Activated CD4-positive, CD25-positive, alpha-beta regulatory T cell treated with anti-CD3 and anti-CD28 coated beads, Interleukin-2, amount 50 U/mL, for 16 hours (primary cell): ENCODE results near the gene FPGS.
A peak's percentile ranks its signal among the peaks of the same experiment; 100 is the strongest.
"Not testable (repeated sequence)": the region's sequence is repeated elsewhere in the genome, so short reads cannot be mapped to it uniquely, and the experiment has no call there.

ENCODE experiments used
- DNase-seq: peaks from one replicate; pipeline ENCODE4 v3.0.0-alpha.2; 2020; ENCODE audit warnings: low read depth, low spot score

FPGS gene, protein sequence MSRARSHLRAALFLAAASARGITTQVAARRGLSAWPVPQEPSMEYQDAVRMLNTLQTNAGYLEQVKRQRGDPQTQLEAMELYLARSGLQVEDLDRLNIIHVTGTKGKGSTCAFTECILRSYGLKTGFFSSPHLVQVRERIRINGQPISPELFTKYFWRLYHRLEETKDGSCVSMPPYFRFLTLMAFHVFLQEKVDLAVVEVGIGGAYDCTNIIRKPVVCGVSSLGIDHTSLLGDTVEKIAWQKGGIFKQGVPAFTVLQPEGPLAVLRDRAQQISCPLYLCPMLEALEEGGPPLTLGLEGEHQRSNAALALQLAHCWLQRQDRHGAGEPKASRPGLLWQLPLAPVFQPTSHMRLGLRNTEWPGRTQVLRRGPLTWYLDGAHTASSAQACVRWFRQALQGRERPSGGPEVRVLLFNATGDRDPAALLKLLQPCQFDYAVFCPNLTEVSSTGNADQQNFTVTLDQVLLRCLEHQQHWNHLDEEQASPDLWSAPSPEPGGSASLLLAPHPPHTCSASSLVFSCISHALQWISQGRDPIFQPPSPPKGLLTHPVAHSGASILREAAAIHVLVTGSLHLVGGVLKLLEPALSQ

DNA sequence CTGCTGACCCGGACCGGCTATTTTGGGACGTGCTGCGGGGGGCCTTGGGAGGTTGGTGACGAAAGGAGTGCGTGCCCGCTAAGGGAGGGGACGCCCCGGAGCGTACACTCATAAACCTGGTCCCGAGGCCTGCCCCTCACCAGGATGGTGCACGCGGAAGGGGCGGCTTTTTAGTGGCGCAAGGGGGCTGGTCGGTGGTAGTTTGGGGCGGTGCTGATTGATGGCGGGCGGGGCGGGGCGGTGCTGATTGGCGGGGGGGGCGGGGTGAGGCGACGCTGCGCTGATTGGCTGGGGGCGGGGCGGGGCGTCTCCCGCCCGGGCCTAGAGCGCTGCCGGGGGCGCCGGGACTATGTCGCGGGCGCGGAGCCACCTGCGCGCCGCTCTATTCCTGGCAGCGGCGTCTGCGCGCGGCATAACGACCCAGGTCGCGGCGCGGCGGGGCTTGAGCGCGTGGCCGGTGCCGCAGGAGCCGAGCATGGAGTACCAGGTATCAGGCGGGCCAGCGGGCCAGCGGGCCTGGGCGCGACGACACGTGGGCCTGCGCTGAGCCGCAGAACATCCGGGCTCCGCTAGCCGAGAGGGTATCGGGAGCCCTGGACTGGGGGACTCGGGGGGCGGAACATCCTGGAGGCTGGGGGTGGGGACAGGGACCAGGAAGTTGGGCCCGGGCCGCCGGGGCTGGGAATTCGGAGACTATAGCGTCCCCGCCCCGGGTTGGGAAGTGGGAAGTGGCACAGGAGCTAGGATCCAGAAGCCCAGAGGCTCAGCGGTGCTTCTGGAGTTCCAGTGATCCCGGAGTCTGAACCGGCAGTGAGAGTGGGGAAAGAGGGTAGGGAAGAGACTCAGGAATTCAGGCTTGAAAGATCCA, at the start of gene FPGS:
Gene FPGS, plus strand, starts transcription at position 307 of the 868 bp plus-strand sequence. Its CDS starts 43 bp downstream, at position 350.
- peak; percentile 62 for DNase-seq

DNA sequence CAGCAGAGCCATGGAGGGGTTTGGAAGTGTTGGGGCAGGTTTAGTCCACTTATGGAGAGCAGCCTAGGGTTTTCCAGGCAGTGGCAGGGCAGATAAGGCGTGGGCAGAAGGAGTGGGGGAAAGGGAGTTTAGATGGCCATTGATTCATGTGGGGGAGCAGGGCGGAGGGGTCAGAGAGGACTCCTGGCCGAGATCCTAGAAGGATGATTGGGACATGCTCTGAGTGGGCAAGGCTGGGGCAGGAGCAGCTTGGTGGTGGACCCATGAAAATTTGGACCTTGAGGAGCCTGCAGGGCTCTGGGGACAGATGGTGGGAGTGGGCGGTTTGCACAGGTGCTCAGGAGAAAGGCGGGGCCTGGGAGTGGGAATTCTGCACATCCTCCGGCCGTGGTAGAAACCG, 49.5 kb upstream of the FPGS start:
- no peak for DNase-seq

DNA sequence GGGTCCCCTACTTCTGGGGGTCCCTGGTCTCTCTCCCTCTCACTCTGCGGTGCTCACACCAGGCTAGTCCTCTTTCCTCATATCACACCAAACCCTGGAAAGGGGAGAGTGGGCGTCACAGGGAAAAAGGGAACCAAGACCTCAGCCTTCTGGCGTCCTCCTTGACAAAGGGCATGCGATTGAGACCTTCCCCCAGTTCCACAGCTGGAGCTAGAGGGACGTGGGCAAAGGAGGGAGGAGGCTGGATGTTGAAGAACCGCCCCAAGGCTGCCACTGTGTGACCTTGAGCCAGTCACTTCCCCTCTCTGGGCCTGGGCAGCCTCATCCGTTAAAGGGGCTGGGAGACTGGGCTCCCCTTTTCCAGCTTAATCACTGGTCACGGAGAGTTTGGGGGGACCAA, 49.1 kb upstream of the FPGS start:
- DNase-seq, result no peak

DNA sequence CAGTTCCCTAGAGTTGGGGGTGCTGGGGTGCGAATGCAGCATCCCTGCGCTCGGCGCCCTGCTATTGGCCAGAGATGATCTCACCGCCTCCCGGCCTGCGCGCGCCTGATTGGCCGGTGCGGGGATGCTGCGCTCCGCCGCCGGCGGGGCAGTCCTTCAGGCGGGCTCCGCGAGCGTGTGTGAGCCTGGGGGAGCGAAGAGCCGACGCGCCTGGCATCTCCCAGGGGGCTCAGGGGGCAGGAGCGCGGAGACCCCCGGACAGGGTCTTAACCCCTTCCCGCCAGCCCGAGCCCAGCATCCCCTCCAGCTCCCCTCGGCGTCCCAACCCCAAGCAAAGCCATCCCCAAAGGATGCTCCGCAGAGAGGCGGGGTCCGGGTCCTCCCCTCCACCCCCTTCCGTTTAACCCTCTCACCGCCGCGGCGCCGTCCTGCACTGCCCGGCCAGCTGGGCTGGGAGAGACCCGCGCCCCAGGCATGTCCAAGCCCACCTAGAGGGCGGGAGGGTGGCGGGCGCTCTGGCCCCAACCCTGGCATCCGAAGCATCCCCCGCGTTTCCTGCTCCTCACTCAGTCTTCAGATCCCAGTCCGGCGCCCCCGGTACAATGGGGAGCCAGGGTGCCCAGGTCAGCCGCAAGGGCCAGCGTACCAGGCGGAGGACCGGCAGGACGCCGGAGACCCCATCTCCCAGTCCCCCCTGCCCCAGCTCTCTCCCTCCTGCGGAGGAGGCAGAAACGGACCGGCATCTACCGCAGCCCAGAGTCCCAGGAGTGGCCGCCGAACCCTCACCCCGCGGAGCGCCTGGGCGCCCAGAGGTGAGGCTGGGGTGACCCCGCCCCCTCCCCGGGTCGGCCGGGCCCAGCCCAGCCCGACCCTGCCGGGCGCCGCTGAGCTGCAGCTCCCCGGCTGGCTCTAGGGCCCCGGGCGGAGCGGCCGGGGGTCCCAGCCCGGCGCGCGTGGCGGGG, 48.3 kb upstream of the FPGS start:
- DNase-seq, result no peak

DNA sequence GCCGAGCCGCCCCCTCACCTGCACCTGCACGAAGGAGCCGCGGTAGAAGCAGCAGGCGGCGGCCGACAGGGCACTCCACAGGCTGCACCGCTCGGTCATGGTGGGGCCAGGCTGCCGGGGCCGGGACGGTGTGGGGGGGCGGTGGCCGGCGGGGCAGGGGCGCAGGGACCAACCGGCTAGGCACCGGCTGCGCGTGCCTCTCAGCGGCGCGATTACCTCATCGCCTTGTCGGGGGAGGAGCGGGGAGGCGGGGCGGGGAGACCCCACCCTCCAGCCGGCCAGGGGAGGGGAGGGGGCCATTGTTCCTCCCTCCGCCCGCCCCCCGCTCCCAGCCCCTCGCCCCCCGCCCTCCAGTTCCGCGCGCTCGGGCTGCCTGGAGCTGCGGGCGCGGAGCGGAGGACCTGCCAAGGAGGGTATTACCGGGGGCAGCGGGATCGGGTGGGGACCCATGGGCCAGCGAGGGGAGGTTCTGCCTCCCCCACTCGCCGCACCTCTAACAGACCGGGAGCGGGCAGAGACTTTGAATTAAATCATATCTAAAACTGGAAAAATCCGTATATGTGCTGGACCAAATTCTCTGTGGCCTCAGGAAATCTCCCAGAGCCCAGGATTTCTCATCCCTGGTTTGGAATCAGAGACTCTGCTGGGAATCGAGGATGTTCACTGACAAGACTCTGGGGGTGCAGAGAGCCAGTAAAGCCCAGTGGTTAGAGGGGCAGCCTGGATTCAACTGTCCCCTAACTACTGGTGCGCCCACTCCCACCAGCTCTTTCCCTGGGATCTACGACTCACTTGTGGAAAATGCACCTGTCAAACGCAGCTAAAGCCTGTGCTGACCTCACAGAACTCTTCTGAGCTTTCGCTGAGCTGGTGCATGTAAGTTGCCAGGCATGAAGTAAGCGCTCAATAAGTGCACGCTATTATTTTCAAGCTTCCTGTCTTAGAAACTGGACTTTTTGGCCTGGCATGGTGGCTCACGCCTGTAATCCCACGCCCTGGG, 47.3 kb upstream of the FPGS start:
- no peak for DNase-seq

DNA sequence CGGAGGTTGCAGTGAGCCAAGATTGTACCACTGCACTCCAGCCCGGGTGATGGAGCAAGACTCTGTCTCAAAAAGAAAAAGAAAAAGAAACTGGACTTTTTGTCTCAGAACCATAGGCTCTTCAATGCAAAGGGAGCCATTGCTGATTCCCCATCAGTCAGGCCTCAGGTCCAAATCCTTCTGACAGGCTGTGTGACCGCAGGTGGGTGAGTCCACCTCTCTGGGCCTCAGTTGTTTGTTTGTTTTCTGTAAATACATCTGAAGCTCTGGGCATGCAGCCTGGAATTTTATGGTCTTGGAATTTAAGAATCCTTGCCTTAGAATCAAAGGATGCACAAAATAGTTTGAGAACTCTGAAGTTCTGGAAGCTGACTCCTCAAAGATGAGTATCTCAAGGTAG, 46.4 kb upstream of the FPGS start:
- DNase-seq, result no peak

DNA sequence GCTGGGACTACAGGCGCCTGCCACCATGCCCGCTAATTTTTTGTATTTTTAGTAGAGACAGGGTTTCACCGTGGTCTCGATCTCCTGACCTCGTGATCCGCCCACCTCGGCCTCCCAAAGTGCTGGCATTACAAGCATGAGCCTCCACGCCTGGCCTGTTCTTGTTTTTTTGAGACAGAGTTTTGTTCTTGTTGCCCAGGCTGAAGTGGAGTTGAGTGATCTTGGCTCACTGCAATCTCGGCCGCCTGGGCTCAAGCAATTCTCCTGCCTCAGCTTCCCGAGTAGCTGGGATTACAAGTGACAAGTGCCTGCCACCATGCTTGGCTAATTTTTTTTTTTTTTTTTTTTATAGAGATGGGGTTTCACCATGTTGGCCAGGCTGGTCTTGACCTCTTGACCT, 45.9 kb upstream of the FPGS start:
- not testable (repeated sequence) for DNase-seq

DNA sequence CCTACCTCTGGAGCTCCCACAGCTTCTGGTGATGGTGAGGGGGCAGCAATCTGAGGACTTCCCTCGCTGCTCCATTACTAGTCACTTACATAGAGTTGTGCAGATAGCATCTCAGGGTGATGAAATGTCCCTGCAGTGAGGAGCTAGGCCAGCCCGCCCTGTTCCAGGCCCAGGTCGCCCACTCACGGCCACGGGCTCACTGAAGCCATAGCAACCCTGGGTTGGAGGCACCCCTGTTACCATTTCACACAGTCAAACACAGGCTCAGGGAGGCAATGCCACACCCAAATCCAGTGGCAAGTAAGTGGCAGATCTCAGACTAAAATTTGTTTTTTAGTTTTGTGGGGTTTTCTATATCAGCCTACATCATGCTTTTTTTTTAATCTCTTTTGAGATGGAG, 43.8 kb upstream of the FPGS start:
- DNase-seq, result no peak

DNA sequence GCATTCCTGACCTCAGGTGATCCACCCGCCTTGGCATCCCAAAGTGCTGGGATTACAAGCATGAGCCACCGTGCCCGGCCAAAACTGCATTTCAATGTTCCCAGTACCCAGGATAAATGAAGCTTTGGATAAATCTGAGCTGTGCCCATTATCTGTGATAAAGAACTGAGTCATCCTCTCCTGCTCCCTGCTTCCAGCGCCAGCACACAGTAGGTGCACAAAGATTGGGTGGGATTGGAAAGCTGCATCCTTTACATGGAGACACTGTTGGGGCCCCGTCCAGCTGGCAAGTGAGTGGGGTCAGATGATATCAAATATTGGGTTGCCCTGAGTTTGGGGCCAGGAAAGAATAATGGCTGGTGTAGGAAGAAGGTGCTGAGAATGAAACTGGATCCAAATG, 41.6 kb upstream of the FPGS start:
- DNase-seq, result no peak

DNA sequence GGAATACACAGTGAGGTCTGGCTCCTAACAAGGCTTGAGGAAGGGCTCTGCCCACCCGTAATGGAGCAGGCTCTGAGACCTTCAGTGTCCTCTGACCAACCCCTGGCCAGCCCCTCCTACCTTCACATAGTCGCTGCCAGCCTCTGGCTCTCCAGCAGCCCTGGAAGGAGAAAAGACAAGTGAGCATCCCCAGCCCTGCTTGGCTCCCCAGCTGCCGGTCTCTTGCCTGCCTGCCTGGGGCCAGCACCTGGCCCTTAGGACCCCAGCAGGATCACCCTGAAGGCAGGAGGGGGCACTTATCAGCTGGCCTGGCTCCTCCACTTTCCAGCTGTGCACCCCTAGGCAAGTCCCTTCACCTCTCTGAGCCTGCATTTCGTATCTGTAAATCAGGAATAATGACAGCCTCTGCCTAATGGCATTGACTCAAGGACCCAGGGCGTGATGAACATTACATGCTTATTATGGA, 41.2 kb upstream of the FPGS start:
- DNase-seq, result no peak

DNA sequence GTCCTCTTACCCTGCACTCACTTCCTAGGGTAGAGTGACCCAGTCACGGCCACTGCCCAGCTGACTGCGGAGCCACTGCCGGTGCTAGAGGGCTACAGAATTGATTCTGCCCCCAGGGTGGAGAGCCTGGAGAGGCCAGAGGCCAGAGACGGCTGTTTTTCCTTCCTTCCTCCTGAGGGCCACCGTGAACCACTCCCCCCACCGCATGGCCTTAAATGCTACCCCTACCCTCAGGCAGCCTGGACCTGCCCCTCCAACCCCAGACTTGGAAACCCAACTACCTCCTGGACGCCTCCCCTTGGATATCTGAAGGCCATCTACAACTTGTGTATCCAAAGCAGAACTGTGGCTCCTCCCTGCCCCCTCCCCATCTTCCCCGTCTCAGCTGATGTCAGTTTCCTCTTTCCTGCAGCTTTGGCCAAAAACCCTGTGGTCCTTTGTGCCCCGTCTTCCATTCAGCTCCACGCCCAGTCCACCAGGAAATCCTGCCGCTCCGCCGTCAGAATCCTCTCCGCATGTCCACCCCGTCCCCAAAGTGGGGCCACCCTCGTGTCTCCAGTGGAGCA, 40.5 kb upstream of the FPGS start:
- DNase-seq, result no peak

DNA sequence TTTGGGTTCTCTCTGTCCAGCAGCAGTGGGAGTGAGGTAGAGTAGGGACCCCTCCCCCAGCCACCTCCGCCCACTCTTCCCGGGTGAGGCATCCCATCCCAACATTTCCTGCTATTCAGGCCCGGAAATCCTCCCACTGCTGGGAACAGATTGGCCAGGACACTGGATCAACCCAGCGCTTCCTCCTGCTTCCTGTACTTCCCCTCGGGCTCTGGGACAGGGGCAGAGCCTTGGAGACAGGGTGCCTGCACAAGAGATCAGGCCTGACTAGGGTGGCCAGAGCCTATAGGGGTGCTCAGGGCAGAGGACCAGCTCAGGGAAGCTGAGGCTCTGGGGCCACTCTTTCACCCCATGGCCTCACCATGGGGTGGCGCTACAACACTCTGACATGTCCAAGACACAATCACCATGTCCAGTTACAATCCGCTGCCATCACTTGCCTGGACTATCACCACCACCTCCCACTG, 38.7 kb upstream of the FPGS start:
- DNase-seq, result no peak

DNA sequence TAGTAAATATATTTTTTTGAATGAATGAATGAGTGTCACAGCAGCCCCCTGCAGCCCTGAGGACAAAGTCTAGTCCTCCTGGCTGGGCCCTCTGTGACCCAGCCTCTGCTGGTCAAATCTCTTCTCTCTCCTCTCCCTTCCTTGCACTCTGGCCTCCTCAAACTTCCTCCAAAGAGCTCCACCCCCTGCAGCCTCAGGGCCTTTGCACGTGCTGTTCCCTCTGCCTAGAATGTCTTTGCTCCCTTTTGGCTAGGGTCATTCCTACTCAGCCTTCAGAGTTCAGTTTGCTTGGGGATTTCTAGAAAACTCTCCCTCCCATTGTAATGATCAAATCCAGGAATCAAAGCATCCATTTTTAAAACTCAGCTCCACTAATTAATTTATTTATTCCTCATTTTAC, 37.3 kb upstream of the FPGS start:
- DNase-seq, result no peak

DNA sequence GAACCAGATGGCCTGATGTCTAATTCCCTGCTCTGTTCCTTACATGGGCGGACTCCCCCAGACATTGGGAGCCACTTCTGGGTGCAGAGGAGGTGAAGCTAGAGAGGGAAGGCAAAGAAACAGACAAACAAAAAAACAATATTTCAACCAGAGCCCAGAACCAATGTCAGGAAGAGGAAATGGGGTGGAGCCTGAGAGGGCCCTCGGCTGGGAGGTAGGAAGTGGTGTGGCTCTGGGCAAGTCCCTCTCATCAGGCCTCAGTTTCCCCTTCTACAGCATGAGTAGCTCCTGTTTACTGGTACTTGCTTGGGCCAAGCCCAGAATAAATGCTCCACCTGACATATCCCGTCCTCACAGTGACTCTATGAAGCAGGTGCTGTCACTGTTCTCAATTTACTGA, 35.3 kb upstream of the FPGS start:
- DNase-seq, result no peak

DNA sequence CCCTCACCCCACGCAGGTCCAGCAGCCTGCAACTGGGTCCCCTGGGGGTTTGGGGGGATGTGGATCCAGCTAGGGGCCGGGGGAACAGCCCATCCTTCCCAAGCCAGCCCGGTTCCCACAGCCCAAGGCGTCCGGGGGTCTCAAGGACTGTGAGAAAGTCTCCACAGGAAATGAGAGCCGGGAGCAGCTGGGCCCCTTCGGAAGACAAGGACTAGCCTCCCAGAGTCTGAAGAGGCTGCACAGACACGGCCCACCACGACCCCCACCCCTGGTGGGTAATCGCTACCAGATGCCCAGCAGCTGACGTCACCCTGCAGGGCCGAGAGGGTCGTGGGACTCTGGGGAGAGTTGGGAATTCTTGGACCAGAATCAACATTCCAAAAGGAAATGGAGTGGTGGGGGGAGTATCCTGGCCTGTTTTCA, 34.8 kb upstream of the FPGS start:
- DNase-seq, result no peak

DNA sequence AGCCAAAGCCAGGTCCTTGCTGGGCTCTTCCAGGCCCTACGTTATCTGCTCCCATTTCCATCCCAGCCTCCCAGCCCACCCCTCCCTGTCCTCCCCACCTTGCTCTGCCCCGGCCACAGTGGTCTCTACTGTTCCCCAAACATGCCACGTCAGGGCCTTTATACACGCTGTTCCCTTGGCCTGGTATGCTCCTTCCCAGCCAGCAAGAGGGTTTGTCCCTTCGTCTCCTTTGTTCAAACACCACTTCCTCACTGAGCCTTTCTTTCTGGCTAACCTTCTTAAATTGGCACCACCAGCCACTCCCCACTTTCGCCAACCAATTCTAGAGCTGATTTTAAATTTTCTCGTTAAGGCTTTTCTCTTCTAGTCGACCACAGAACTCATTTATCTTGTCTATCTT, 34.0 kb upstream of the FPGS start:
- no peak for DNase-seq

DNA sequence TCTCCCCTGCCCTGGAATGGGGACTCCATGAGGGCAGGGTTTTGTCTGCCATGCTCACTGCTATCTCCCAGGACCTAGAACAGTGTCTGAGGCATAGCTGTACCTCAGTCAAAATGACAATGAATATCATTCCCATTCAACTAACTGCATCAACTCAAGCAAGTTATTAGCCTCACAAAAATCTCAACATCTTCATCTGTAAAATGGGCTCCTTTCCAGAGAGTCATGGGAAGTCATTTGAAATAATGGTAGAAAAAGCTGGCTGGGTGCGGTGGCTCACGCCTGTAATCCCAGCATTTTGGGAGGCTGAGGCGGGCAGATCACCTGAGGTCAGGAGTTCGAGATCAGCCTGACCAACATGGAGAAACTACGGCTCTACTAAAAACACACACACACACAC, 33.6 kb upstream of the FPGS start:
- DNase-seq, result no peak

DNA sequence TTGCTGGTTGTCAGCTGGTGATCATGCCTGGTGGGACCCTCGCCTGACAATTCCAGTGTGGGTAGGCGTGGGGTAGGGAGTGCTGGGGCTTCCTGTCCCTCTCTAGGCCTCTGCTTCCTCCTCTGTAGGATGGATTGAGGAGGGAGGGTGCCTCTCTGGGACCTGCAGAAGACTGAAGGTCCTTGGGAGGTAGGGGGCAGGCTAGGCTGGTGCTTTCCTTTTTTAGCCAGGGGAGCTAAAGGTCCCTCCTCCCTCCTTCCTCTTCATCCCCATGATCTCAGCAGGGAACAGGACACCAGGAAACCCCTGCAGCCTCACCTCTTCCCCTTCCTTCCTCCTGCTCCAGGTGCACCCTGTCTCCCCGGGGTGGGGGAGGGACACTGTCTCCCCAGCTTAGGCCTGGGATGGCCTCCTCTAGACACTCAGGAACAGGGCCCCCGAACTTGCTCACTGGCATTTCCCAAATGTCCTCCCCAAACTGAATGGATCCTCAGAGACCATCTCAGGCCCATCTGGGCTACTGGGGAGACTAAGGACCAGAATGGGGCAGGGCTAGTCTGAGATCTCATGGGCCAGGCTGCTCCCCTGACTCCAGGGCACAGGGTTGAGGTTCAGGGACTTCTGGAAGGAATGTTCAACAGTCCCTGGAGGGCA, 32.6 kb upstream of the FPGS start:
- no peak for DNase-seq

DNA sequence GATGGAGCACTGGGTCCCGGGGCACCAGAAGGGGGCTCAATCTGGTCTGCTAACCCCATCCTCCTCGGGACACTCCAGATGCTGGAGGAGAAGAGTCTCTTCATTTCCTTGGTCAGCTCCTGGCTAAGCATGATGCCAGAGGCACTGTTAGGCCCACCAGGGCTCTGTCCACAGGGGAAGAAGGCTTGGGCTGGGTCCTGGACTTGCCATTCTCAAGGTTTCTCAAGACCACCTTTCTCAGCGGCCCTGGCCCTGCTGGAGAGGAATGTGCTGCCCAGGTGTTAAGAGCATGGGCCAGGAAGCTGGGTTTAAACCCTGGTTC, 32.1 kb upstream of the FPGS start:
- no peak for DNase-seq
